Panc1 (cell line): ENCODE data around the gene TNRC6A.

Source experiments
- POLR2AphosphoS5 ChIP-seq: IDR thresholded peaks from 2 replicates; pipeline ENCODE4 v1.6.1; 2012; ENCODE audit warnings: mild to moderate bottlenecking, low read depth, low read length, moderate library complexity
- TF ChIP-seq, protein P1 (sequence below): fragments of 450-650 bp; IDR thresholded peaks from 2 replicates; pipeline ENCODE4 v1.5.1; 2017; ENCODE audit warnings: mild to moderate bottlenecking

GRCh38 chr16:24871891-24872290 lies 142.4 kb downstream of the TNRC6A start:
- TF ChIP-seq, protein P1, sequence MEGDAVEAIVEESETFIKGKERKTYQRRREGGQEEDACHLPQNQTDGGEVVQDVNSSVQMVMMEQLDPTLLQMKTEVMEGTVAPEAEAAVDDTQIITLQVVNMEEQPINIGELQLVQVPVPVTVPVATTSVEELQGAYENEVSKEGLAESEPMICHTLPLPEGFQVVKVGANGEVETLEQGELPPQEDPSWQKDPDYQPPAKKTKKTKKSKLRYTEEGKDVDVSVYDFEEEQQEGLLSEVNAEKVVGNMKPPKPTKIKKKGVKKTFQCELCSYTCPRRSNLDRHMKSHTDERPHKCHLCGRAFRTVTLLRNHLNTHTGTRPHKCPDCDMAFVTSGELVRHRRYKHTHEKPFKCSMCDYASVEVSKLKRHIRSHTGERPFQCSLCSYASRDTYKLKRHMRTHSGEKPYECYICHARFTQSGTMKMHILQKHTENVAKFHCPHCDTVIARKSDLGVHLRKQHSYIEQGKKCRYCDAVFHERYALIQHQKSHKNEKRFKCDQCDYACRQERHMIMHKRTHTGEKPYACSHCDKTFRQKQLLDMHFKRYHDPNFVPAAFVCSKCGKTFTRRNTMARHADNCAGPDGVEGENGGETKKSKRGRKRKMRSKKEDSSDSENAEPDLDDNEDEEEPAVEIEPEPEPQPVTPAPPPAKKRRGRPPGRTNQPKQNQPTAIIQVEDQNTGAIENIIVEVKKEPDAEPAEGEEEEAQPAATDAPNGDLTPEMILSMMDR = no peak
- no peak for TF ChIP-seq POLR2AphosphoS5
